ENCODE measurements around the gene NECAP2. TPM values are rescaled to one million over a fixed set of nuclear protein-coding genes. Genes with fewer than 3 reads are reported as not detected.

The NECAP2 gene
- total and polyA plus RNA-seq, 2 of the 4 experiments (the other 2 are of a cell fraction): 80.5 to 85.1 TPM

- Histone ChIP-seq H2BK120ac (ENCODE audit: low read depth, low read length) (no peak overlapping the region), H2AK9ac (replicated peaks; ENCODE audit: low read depth, low read length, poor library complexity) (no peak overlapping the region), H3K79me1 (ENCODE audit: low read depth in 1 of 2, low read length in 2 of 2) (peaks cover 0 to 7% of the 10 kb centered on the region in 2 experiments; a peak in 2 of 4 replicates), H2AFZ (replicated peaks; ENCODE audit: low read length, poor library complexity) (no peak overlapping the region), H3K27me3 (ENCODE audit: control insufficient read depth, insufficient read depth, low read length) (no peaks in the 10 kb centered on the region), H3K9me3 (ENCODE audit: control insufficient read depth, insufficient read depth, low read length) (no peaks in the 10 kb centered on the region), H3K18ac (ENCODE audit: low read depth, low read length) (no peak overlapping the region), H3K27ac (ENCODE audit: insufficient read depth, low read length) (no peak overlapping the region), H4K5ac (ENCODE audit: low read depth, low read length) (no peak overlapping the region), H3K56ac (ENCODE audit: extremely low read depth, insufficient read depth, low read length) (no peak overlapping the region), H3K4me3 (ENCODE audit: insufficient read depth, low read depth, low read length) (no peak overlapping the region), H3K4me1 (ENCODE audit: control insufficient read depth, insufficient read depth, low read length) (no peaks in the 10 kb centered on the region), H4K8ac (ENCODE audit: low read depth in 2 of 2, low read length in 2 of 2) (no peak overlapping the region), H3K4ac (ENCODE audit: low read depth, low read length) (no peak overlapping the region), H2BK15ac (ENCODE audit: low read depth, low read length) (no peak overlapping the region), H2BK5ac (ENCODE audit: low read depth, low read length, poor library complexity, severe bottlenecking) (no peak overlapping the region), H3K9me1 (ENCODE audit: insufficient read depth, low read length) (no peaks in the 10 kb centered on the region; the same call in 1 of the 2 replicates), H4K20me1 (ENCODE audit: insufficient read depth, low read length) (no peaks in the 10 kb centered on the region), H3K14ac (replicated peaks; ENCODE audit: low read depth, low read length) (no peak overlapping the region), H4K91ac (ENCODE audit: insufficient read depth, low read depth, low read length) (no peak overlapping the region), H3K4me2 (ENCODE audit: low read depth, low read length) (no peak overlapping the region), H3K36me3 (ENCODE audit: control insufficient read depth, insufficient read depth, low read length) (peaks cover 45% of the 10 kb centered on the region), H3K23ac (ENCODE audit: low read depth, low read length) (no peak overlapping the region), H3K9ac (ENCODE audit: low read depth, low read length) (no peak overlapping the region), H2BK20ac (ENCODE audit: low read depth, low read length) (no peak overlapping the region), H2AK5ac (ENCODE audit: low read depth, low read length) (no peak overlapping the region)
- intact Hi-C loops (cut with micrococcal nuclease) (no loop called here), in situ Hi-C loops (cut with MboI; ENCODE audit: low sequenced_read_pairs) (no loop called here), dilution Hi-C loops (cut with HindIII; ENCODE audit: low sequenced_read_pairs, unreplicated experiment) (no loop called here)
- 100% methylated on average over 4 of the region's 8 CpGs; no CpG with 5 or more reads in 1 of the 2 experiments for WGBS, 2 experiments (ENCODE audit: extremely low coverage in 2 of 2, insufficient read length in 1 of 2)
- ChIA-PET CTCF (no interaction called here), POLR2A (ENCODE audit: unreplicated experiment) (no interaction called here)
- DNase-seq (no peak), ATAC-seq (ENCODE audit: low read depth) (no peak)
- TF ChIP-seq USF2 (IDR thresholded peaks at IDR 0.05; ENCODE audit: low read depth, low read length) (no peak), SMC3 (IDR thresholded peaks at IDR 0.05; ENCODE audit: low read depth, low read length) (no peak), BHLHE40 (IDR thresholded peaks at IDR 0.05; ENCODE audit: low read depth, low read length) (no peak), CHD1 (IDR thresholded peaks at IDR 0.05; ENCODE audit: low read depth, low read length) (no peak), MAFK (IDR thresholded peaks at IDR 0.05; ENCODE audit: low read depth, low read length) (no peak), NFE2L2 (IDR thresholded peaks at IDR 0.05; ENCODE audit: low read depth, low read length) (no peak), CEBPB (IDR thresholded peaks at IDR 0.05; ENCODE audit: low read depth, low read length) (no peak), RAD21 (IDR thresholded peaks at IDR 0.05; ENCODE audit: low read length) (no peak), RCOR1 (IDR thresholded peaks at IDR 0.05; ENCODE audit: insufficient replicate concordance, low read length) (no peak), RFX5 (IDR thresholded peaks at IDR 0.05; ENCODE audit: low read depth, low read length) (no peak)
- TF ChIP-seq, protein P1, sequence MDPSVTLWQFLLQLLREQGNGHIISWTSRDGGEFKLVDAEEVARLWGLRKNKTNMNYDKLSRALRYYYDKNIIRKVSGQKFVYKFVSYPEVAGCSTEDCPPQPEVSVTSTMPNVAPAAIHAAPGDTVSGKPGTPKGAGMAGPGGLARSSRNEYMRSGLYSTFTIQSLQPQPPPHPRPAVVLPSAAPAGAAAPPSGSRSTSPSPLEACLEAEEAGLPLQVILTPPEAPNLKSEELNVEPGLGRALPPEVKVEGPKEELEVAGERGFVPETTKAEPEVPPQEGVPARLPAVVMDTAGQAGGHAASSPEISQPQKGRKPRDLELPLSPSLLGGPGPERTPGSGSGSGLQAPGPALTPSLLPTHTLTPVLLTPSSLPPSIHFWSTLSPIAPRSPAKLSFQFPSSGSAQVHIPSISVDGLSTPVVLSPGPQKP (IDR thresholded peaks at IDR 0.05; ENCODE audit: borderline replicate concordance, low read depth, low read length): no peak
- TF ChIP-seq, protein P2, sequence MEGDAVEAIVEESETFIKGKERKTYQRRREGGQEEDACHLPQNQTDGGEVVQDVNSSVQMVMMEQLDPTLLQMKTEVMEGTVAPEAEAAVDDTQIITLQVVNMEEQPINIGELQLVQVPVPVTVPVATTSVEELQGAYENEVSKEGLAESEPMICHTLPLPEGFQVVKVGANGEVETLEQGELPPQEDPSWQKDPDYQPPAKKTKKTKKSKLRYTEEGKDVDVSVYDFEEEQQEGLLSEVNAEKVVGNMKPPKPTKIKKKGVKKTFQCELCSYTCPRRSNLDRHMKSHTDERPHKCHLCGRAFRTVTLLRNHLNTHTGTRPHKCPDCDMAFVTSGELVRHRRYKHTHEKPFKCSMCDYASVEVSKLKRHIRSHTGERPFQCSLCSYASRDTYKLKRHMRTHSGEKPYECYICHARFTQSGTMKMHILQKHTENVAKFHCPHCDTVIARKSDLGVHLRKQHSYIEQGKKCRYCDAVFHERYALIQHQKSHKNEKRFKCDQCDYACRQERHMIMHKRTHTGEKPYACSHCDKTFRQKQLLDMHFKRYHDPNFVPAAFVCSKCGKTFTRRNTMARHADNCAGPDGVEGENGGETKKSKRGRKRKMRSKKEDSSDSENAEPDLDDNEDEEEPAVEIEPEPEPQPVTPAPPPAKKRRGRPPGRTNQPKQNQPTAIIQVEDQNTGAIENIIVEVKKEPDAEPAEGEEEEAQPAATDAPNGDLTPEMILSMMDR (conservative IDR thresholded peaks at IDR 0.05; ENCODE audit: low read depth, low read length): no peak
- BruUV-seq (replicated peaks): no TSS peak
Observed at GRCh38 chr1:16484501-16484835, 43.9 kb downstream of the NECAP2 start.
